ENCODE measurements around the gene PIMREG.

The PIMREG gene

DNA sequence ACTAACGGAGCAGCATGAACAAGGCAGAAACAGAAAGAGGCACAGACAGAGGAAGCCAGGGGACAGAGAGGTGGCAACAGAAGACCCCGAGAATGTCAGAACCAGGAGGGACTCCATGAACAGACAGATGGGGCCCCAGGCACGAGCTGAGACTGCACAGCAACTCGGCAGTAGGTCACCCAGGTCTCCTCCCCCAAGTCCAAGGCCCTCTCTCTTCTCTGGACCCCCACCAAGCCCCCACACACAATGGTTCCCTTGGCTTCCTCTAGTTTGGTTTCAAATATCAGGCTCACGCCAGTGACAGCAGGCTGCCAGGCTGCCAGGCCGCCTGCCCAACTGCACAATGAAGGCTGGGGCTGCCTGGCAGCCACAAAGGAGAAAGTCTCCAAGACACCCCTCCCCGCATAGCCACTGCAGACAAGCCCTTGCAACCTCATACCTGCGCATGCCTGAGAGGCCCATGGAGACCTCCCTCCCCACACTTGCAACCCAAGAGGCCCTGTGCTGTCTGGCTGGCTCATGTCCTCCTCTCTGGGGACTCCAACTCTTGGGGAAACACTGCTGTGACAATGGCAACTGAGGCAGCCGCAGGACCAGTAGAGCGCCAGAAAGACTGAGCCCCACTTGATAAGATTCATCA lies 54.8 kb downstream of the PIMREG start:
- no peak for DNase-seq (ENCODE audit: low spot score)

Measured in AG08395 (cell line).